Heart left ventricle (tissue), 13 donors: ENCODE measurements around the gene ARHGAP24.

Experiments used
- POLR2A ChIP-seq, 2 donors: fragments of 450-650 bp; IDR thresholded peaks; one replicate each; pipeline ENCODE4 v1.6.1; 2017; ENCODE audit warnings: antibody characterized with exemption in 2 of 2, mild to moderate bottlenecking in 2 of 2, moderate library complexity in 2 of 2
- TF ChIP-seq, protein P1 (sequence below), 12 donors: fragments of 200-600 bp; sonication (generic) in 4 of 12; IDR thresholded peaks; one replicate each; pipeline versions ENCODE4 v1.5.0 to v1.8.0; 2018 to 2022; ENCODE audit warnings: antibody characterized with exemption in 12 of 12, mild to moderate bottlenecking in 5 of 12
- donor health status: ischemic (EF 13 %, LVEDD 7.1; RV severe dilation, severe dysfunction).
- donor health status: DM: no; HTN: yes; CAD: no.
- donor health status: DM: no; HTN: no; CAD: no.
- donor health status: ischemic (EF 25% LVEDD 6.9; RV normal size, moderate dysfunction).
- donor health status: ischemic (EF 25% LVEDD 5.7; RV mildly dilated, moderate dysfunction).
- donor health status: ischemic (EF 35%, LVEDD 5.7; RV mildly dilated, moderate dysfunction).
- donor health status: nonischemic (EF 11% LVEDD 7.7; RV severe dilation, severe dysfunction).
- donor health status: DM: yes; HTN: yes; CAD: no.
- donor health status: PGD.
- donor health status: ischemic (EF 29% LVEDD 5.4; RV normal size, mild dysfunction).
- donor health status: nonischemic (EF 23%, LVEDD 6.1; RV moderate dilation, normal function).

- TF ChIP-seq, protein P1, sequence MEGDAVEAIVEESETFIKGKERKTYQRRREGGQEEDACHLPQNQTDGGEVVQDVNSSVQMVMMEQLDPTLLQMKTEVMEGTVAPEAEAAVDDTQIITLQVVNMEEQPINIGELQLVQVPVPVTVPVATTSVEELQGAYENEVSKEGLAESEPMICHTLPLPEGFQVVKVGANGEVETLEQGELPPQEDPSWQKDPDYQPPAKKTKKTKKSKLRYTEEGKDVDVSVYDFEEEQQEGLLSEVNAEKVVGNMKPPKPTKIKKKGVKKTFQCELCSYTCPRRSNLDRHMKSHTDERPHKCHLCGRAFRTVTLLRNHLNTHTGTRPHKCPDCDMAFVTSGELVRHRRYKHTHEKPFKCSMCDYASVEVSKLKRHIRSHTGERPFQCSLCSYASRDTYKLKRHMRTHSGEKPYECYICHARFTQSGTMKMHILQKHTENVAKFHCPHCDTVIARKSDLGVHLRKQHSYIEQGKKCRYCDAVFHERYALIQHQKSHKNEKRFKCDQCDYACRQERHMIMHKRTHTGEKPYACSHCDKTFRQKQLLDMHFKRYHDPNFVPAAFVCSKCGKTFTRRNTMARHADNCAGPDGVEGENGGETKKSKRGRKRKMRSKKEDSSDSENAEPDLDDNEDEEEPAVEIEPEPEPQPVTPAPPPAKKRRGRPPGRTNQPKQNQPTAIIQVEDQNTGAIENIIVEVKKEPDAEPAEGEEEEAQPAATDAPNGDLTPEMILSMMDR (IDR thresholded peaks at IDR 0.05), result no peak
- TF ChIP-seq POLR2A (IDR thresholded peaks at IDR 0.05), result no peak
Observed at GRCh38 chr4:85805891-85806290, 330.9 kb downstream of the ARHGAP24 start.
